H1 (cell line): ENCODE measurements around the gene PDLIM3. TPM values are rescaled to one million over a fixed set of nuclear protein-coding genes. Genes with fewer than 3 reads are reported as not detected.

Experiments
- CTCF ChIA-PET: fragments of 300-600 bp; sonication (Branson Sonifier 250); formaldehyde crosslinking; loops from one replicate; lab custom pipeline; 2021; ENCODE audit not compliant: partially characterized antibody; lab: Charles Lee
- POLR2A ChIA-PET: fragments of 300-600 bp; sonication (Branson Sonifier 250); formaldehyde crosslinking; loops from one replicate; lab custom pipeline; 2021; ENCODE audit warnings: inconsistent platforms; ENCODE audit not compliant: partially characterized antibody; lab: Charles Lee
- DNase-seq, 2 experiments: peaks; one replicate each; pipeline versions ENCODE4 v3.0.0 to v3.0.0-alpha.2; 2010 to 2022; ENCODE audit warnings: low spot score in 2 of 2, low read depth in 1 of 2, mixed read lengths in 1 of 2
- FAIRE-seq: peaks from 2 replicates; lab custom pipeline; 2011; peaks lifted over from hg19 to GRCh38; lab: Jason Lieb, UNC
- H2AFZ ChIP-seq: 2 replicates; pipeline ENCODE4 v1.8.1; 2012; ENCODE audit warnings: low read length, inconsistent platforms
- H2AK5ac ChIP-seq: 2 replicates; pipeline ENCODE4 v1.6.1; 2013; ENCODE audit warnings: low read depth, low read length
- H2BK120ac ChIP-seq: replicated peaks from 2 replicates; pipeline ENCODE3; 2013; ENCODE audit warnings: low read depth, low read length, inconsistent platforms
- H2BK12ac ChIP-seq: 2 replicates; pipeline ENCODE4 v1.6.1; 2013; ENCODE audit warnings: low read depth, low read length
- H2BK15ac ChIP-seq: 2 replicates; pipeline ENCODE4 v1.6.1; 2013; ENCODE audit warnings: low read length
- H2BK20ac ChIP-seq: 2 replicates; pipeline ENCODE4 v1.6.1; 2013; ENCODE audit warnings: low read length
- H2BK5ac ChIP-seq: 2 replicates; pipeline ENCODE4 v1.6.1; 2013; ENCODE audit warnings: low read depth, low read length
- H3K14ac ChIP-seq: 2 replicates; pipeline ENCODE4 v1.6.1; 2013; ENCODE audit warnings: inconsistent platforms; ENCODE audit not compliant: insufficient read length
- H3K18ac ChIP-seq: 2 replicates; pipeline ENCODE4 v1.6.1; 2013; ENCODE audit warnings: low read length; ENCODE audit errors: extremely low read depth
- H3K23ac ChIP-seq: 2 replicates; pipeline ENCODE4 v1.6.1; 2013; ENCODE audit warnings: inconsistent platforms; ENCODE audit not compliant: insufficient read length
- H3K23me2 ChIP-seq: 2 replicates; pipeline ENCODE4 v1.6.1; 2013; ENCODE audit warnings: low read depth, low read length
- H3K27ac ChIP-seq: 2 replicates; pipeline ENCODE4 v1.6.1; 2011; ENCODE audit warnings: low read depth, low read length, inconsistent platforms
- H3K27me3 ChIP-seq, 4 experiments: replicated peaks in 1 of 4; 1 replicate in 1 of 4; 2 replicates in 3 of 4; pipeline versions ENCODE4 v1.6.1 to v1.8.1; 2011 to 2013; ENCODE audit warnings: low read length in 3 of 4, mild to moderate bottlenecking in 3 of 4, inconsistent platforms in 2 of 4, mixed read lengths in 2 of 4, moderate library complexity in 1 of 4; ENCODE audit not compliant: control insufficient read depth in 3 of 4, insufficient read depth in 3 of 4; ENCODE audit errors: extremely low read depth in 1 of 4
- H3K36me3 ChIP-seq, 4 experiments: 2 replicates each; pipeline versions ENCODE4 v1.6.1 to v1.8.1; 2011 to 2013; ENCODE audit warnings: mild to moderate bottlenecking in 4 of 4, low read length in 3 of 4, moderate library complexity in 2 of 4, control low read depth in 1 of 4, inconsistent platforms in 1 of 4; ENCODE audit not compliant: insufficient read depth in 4 of 4, control insufficient read depth in 2 of 4
- H3K4ac ChIP-seq: replicated peaks from 2 replicates; pipeline ENCODE3; 2013; ENCODE audit warnings: low read length, low read depth, mixed read lengths, inconsistent platforms; ENCODE audit not compliant: insufficient read length
- H3K4me1 ChIP-seq, 4 experiments: replicated peaks in 1 of 4; 1 replicate in 1 of 4; 2 replicates in 3 of 4; pipeline versions ENCODE4 v1.6.1 to v1.8.1; 2011 to 2013; ENCODE audit warnings: low read length in 3 of 4, inconsistent platforms in 2 of 4, mixed read lengths in 1 of 4; ENCODE audit not compliant: insufficient read depth in 4 of 4, control insufficient read depth in 3 of 4
- H3K4me2 ChIP-seq, 2 experiments: 2 replicates each; pipeline versions ENCODE4 v1.6.1 to v1.8.1; 2011 to 2013; ENCODE audit warnings: low read depth in 2 of 2, low read length in 2 of 2, control low read depth in 1 of 2, inconsistent platforms in 1 of 2, mild to moderate bottlenecking in 1 of 2; ENCODE audit not compliant: insufficient read depth in 1 of 2
- H3K4me3 ChIP-seq, 4 experiments: fragments of 200-600, 300-600 bp in 1 of 4; sonication (generic), shearing (Covaris generic), sonication (Bioruptor Twin) in 1 of 4; 2 replicates each; pipeline versions ENCODE4 v1.5.1 to v1.8.1; 2011 to 2016; ENCODE audit warnings: low read length in 4 of 4, low read depth in 3 of 4, control low read depth in 2 of 4, inconsistent platforms in 2 of 4, mild to moderate bottlenecking in 2 of 4, mixed read lengths in 1 of 4, moderate library complexity in 1 of 4; ENCODE audit not compliant: insufficient read depth in 2 of 4; ENCODE audit errors: extremely low read depth in 1 of 4
- H3K56ac ChIP-seq: replicated peaks from 2 replicates; pipeline ENCODE3; 2013; ENCODE audit warnings: low read depth, mild to moderate bottlenecking, mixed read lengths, low read length, inconsistent platforms; ENCODE audit not compliant: insufficient read length
- H3K79me1 ChIP-seq: 2 replicates; pipeline ENCODE4 v1.6.1; 2013; ENCODE audit warnings: low read depth, low read length, control low read depth
- H3K79me2 ChIP-seq, 2 experiments: 2 replicates each; pipeline versions ENCODE4 v1.6.1 to v1.8.1; 2012 to 2013; ENCODE audit warnings: low read length in 2 of 2, mild to moderate bottlenecking in 2 of 2, inconsistent platforms in 1 of 2; ENCODE audit not compliant: insufficient read depth in 2 of 2, control insufficient read depth in 1 of 2
- H3K9ac ChIP-seq, 4 experiments: replicated peaks in 1 of 4; 1 replicate in 1 of 4; 2 replicates in 3 of 4; pipeline versions ENCODE4 v1.6.1 to v1.8.1; 2011 to 2013; ENCODE audit warnings: low read depth in 3 of 4, low read length in 3 of 4, control low read depth in 2 of 4, mild to moderate bottlenecking in 2 of 4, moderate library complexity in 2 of 4, inconsistent platforms in 1 of 4; ENCODE audit errors: extremely low read depth in 1 of 4
- H3K9me3 ChIP-seq, 2 experiments: 2 replicates each; pipeline versions ENCODE4 v1.6.1 to v1.8.1; 2012 to 2013; ENCODE audit warnings: mild to moderate bottlenecking in 2 of 2, moderate library complexity in 2 of 2, control low read depth in 1 of 2, inconsistent platforms in 1 of 2, low read depth in 1 of 2, low read length in 1 of 2, mixed read lengths in 1 of 2; ENCODE audit not compliant: insufficient read depth in 2 of 2
- H4K20me1 ChIP-seq, 2 experiments: replicated peaks in 1 of 2; 2 replicates each; pipeline versions ENCODE3 to v1.8.1; 2011 to 2013; ENCODE audit warnings: inconsistent platforms in 2 of 2, low read length in 2 of 2, mild to moderate bottlenecking in 1 of 2; ENCODE audit not compliant: insufficient read depth in 2 of 2, control insufficient read depth in 1 of 2
- H4K5ac ChIP-seq: 2 replicates; pipeline ENCODE4 v1.6.1; 2013; ENCODE audit warnings: low read length, low read depth, mixed read lengths, inconsistent platforms; ENCODE audit not compliant: insufficient read length
- H4K8ac ChIP-seq: 2 replicates; pipeline ENCODE4 v1.8.0; 2013; ENCODE audit warnings: mild to moderate bottlenecking, moderate library complexity, low read length, inconsistent platforms; ENCODE audit not compliant: insufficient read depth; ENCODE audit errors: extremely low read depth
- H4K91ac ChIP-seq: replicated peaks from 2 replicates; pipeline ENCODE3; 2013; ENCODE audit warnings: low read length, mixed read lengths, inconsistent platforms; ENCODE audit not compliant: insufficient read length
- CREB1 ChIP-seq: IDR thresholded peaks from 2 replicates; pipeline ENCODE4 v1.6.1; 2012; ENCODE audit warnings: inconsistent platforms
- CTBP2 ChIP-seq: IDR thresholded peaks from 2 replicates; pipeline ENCODE4 v1.7.0; 2011; ENCODE audit warnings: borderline replicate concordance, mild to moderate bottlenecking, moderate library complexity, mixed read lengths, low read length; ENCODE audit not compliant: insufficient read depth, insufficient read length
- GTF2F1 ChIP-seq: IDR thresholded peaks from 2 replicates; pipeline ENCODE4 v1.6.1; 2012; ENCODE audit warnings: low read depth, low read length, improper control_type of control experiment, borderline replicate concordance
- JUND ChIP-seq: IDR thresholded peaks from 2 replicates; pipeline ENCODE4 v1.6.1; 2011; ENCODE audit warnings: mild to moderate bottlenecking, improper control_type of control experiment, low read length
- KDM4A ChIP-seq: IDR thresholded peaks from one replicate; pipeline ENCODE4 v1.7.1; 2012; ENCODE audit warnings: low read depth, mild to moderate bottlenecking, moderate library complexity, low read length, inconsistent platforms; ENCODE audit not compliant: severe bottlenecking
- NRF1 ChIP-seq: IDR thresholded peaks from 2 replicates; pipeline ENCODE4 v1.6.1; 2011; ENCODE audit warnings: mild to moderate bottlenecking, low read depth, low read length, improper control_type of control experiment
- SIN3A ChIP-seq, 2 experiments: IDR thresholded peaks in 1 of 2; conservative IDR thresholded peaks in 1 of 2; 2 replicates each; pipeline ENCODE4 v1.6.1; 2011 to 2012; ENCODE audit warnings: low read length in 2 of 2, improper control_type of control experiment in 1 of 2, low read depth in 1 of 2, mild to moderate bottlenecking in 1 of 2
- SIX5 ChIP-seq: IDR thresholded peaks from 2 replicates; pipeline ENCODE4 v1.6.1; 2011; ENCODE audit warnings: mild to moderate bottlenecking, low read depth, low read length
- TAF1 ChIP-seq: IDR thresholded peaks from 2 replicates; pipeline ENCODE4 v1.6.1; 2011; ENCODE audit warnings: mild to moderate bottlenecking, low read depth, low read length
- TAF7 ChIP-seq: optimal IDR thresholded peaks from 2 replicates; pipeline ENCODE3; 2011; ENCODE audit warnings: low read depth, mild to moderate bottlenecking, inconsistent platforms, low read length, moderate library complexity, borderline replicate concordance
- USF2 ChIP-seq: IDR thresholded peaks from 2 replicates; pipeline ENCODE4 v1.6.1; 2011; ENCODE audit warnings: low read length, improper control_type of control experiment
- WGBS, 2 experiments: shearing (Covaris generic) in 1 of 2; methylation state at CpG; one replicate each; pipeline versions ENCODE4 v1.1.6 to v1.1.7; 2013 to 2015; ENCODE audit warnings: low lambda C conversion rate in 2 of 2, mixed read lengths in 2 of 2, inconsistent platforms in 1 of 2, low coverage in 1 of 2, missing lambda C conversion rate in 1 of 2; ENCODE audit not compliant: insufficient replicate concordance in 2 of 2, insufficient coverage in 1 of 2, insufficient read length in 1 of 2; ENCODE audit errors: extremely low coverage in 1 of 2, missing lambda C conversion rate in 1 of 2; 5-methylcytosine and 5-hydroxymethylcytosine counted together
- polyA plus RNA-seq, 7 experiments: library from polyadenylated mRNA; depleted of rRNA in 3 of 7; stranded (reverse) in 5 of 7; unstranded in 2 of 7; fragments of >200 nt in 5 of 7; fragments of 200-250 nt in 2 of 7; gene quantifications; 1 replicate in 5 of 7; 2 replicates in 1 of 7; 4 replicates in 1 of 7; pipeline versions ENCODE4 v1.2.1 to v1.2.3, GENCODE V29; 2011 to 2013; ENCODE audit warnings: missing spikeins in 2 of 7, mixed read lengths in 2 of 7
- total RNA-seq: library from RNA; stranded (reverse); fragmentation: NEBNext Ultra II Directional; extraction: Animal tissue kit (Norgen Biotek cat#: 25700); gene quantifications from 2 replicates; pipeline ENCODE4 v1.2.1, GENCODE V29; 2021

The PDLIM3 gene
- total and polyA plus RNA-seq, 2 of the 8 experiments (the other 6 are each of a cell fraction or from before 2014, with no cell fraction given), result 7.6 to 8.1 TPM

GRCh38 chr4:185514182-185514697, 21.1 kb downstream of the PDLIM3 start:
- H3K14ac ChIP-seq, result no peak overlapping the region
- FAIRE-seq, result no peak
- H4K5ac ChIP-seq, result no peak overlapping the region
- no peak overlapping the region for H2BK20ac ChIP-seq
- no peak overlapping the region for H3K18ac ChIP-seq
- no peaks in the 10 kb centered on the region for H3K23me2 ChIP-seq
- H3K4me2 ChIP-seq, result no peak overlapping the region
- no peak overlapping the region for H3K27ac ChIP-seq
- H3K36me3 ChIP-seq, result no peaks in the 10 kb centered on the region; a peak in 1 of 8 replicates
- no peak overlapping the region for H2BK5ac ChIP-seq
- H3K27me3 ChIP-seq, result no peaks in the 10 kb centered on the region
- ChIA-PET CTCF (interaction anchor here (1.2 to 2.8 kb wide), 4 partner anchors 13 to 507 kb away, joined by 4 to 12 read pairs (median 6); no protein-coding TSS in a partner anchor), POLR2A (no interaction called here)
- H4K20me1 ChIP-seq, result no peaks in the 10 kb centered on the region
- no peak overlapping the region for H2AK5ac ChIP-seq
- no peak overlapping the region for H2BK120ac ChIP-seq
- no peak overlapping the region for H2BK12ac ChIP-seq
- DNase-seq, result no peak
- WGBS, 2 experiments, result 92% methylated on average over 17 of the region's 17 CpGs; no CpG with 5 or more reads in 1 of the 2 experiments
- no peak overlapping the region for H2AFZ ChIP-seq
- no peak overlapping the region for H4K91ac ChIP-seq
- H3K4ac ChIP-seq, result no peak overlapping the region
- no peak overlapping the region for H3K4me3 ChIP-seq
- H3K56ac ChIP-seq, result no peak overlapping the region
- no peak overlapping the region for H3K23ac ChIP-seq
- no peak overlapping the region for H3K9ac ChIP-seq
- no peak overlapping the region for H2BK15ac ChIP-seq
- no peaks in the 10 kb centered on the region for H3K79me2 ChIP-seq
- no peak overlapping the region for H4K8ac ChIP-seq
- H3K4me1 ChIP-seq, result no peaks in the 10 kb centered on the region
- no peaks in the 10 kb centered on the region for H3K9me3 ChIP-seq
- no peaks in the 10 kb centered on the region for H3K79me1 ChIP-seq
- TF ChIP-seq TAF7 (no peak), USF2 (no peak), CREB1 (no peak), CTBP2 (no peak), TAF1 (no peak), SIX5 (no peak), GTF2F1 (no peak), JUND (no peak), KDM4A (no peak), NRF1 (no peak), SIN3A (conservative IDR thresholded peaks at IDR 0.05 in 1 of 2, IDR thresholded peaks at IDR 0.05 in 1 of 2; ENCODE audit: low read depth in 1 of 2, low read length in 2 of 2) (no peak)
